ENCODE measurements around the gene LDHD.

Gene LDHD

DNA sequence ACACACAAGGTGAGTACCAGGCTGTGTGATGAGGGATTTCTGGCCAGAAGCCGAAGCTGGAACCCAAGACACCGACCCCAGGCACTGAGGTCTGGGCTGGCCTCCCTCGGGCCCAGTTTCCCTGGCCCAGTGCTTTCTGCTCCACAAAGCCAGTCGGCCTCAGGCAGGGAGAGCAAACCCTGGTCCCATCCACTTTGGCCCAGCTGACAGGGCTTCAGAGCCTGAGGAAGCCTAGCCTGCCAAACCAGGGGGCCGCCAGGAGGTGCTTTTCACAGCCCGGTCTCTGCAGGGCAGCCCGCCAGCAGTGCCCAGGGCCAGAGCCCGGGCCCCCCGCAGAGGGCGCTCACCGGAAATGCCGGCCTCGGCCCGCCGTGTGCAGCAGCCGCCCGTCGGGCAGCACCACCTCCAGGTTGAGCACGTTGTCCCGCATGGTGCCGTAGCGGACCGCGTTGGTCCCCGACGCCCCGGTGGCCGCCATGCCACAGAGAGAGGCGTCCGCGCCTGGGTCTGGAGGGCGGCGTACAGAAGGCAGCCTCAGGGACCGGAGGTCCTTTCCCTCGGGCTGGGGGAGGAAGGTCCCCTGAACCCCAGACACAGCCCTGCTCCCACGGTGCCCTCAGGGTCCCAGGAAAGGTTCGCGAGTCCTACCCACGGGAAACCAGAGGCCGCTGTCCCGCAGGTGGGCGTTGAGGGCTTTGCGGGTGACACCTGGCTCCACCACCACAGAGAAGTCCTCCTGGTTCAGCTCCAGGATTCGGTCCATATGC is 2.2 kb downstream of the LDHD start:
- DNase-seq: no peak

- no peak for DNase-seq
Measured at GRCh38 chr16:75113541-75114121, 2.9 kb downstream of the LDHD start.

DNA sequence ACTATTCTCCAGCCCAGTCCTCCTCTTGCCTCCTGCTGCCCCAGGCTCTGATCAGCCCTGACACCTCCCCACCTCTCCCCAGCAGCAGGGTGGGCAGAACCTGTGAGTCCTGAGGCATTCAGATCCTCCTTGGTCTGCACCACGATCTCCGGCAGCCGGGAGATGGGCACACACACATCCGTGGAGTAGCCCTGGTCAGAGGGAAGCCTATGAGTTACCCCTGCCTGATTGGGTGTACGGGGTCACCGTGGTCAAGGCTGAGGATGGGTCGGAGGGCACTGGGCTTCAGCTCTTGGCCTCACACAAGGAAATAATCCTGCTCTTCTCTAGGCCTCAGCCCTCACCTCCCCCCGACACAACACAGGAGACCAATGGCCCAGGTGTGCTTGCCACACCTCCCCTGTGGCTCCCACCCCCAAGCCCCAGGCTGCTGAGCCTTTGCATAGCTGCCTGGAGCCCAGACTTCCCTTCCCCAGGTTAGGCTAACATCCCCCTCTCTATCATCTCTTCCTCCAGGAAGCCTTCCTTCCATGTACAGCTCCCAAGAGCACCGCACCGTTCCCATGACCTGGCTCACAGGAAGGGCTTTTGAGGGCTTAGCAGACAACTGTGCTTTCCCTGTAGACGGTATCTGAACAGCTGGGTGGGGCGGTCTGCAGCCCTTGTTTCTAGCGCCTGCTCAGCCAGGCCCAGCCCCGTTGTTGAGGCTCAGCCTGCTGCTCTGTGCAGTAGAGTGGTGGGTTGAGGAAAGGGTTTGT is 3.7 kb downstream of the LDHD start:
- DNase-seq: peak; percentile 11 to 47

- DNase-seq: no peak
Measured at GRCh38 chr16:75111961-75112733, 4.4 kb downstream of the LDHD start.

DNA sequence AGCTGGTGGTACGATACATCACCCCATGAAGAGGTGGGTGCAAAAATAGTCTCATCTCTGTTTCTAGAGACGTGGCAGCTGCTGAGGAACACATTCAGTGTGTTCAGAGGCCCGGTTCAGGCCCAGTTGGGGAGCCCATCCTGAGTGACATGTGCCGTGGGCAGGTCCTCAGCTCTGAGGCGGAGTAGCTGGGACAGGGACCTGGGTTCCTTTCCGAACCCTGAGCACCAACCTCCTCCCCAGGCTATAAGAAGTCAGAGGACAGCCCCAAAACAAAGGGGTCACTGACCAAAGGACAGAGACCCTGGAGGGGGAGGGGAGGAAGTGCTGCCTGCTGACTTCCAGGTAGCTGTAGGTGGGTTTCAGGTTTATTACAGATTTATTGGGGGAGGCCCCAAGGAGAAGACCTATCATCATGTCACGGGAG is 5.1 kb downstream of the LDHD start:
- DNase-seq: no peak

DNA sequence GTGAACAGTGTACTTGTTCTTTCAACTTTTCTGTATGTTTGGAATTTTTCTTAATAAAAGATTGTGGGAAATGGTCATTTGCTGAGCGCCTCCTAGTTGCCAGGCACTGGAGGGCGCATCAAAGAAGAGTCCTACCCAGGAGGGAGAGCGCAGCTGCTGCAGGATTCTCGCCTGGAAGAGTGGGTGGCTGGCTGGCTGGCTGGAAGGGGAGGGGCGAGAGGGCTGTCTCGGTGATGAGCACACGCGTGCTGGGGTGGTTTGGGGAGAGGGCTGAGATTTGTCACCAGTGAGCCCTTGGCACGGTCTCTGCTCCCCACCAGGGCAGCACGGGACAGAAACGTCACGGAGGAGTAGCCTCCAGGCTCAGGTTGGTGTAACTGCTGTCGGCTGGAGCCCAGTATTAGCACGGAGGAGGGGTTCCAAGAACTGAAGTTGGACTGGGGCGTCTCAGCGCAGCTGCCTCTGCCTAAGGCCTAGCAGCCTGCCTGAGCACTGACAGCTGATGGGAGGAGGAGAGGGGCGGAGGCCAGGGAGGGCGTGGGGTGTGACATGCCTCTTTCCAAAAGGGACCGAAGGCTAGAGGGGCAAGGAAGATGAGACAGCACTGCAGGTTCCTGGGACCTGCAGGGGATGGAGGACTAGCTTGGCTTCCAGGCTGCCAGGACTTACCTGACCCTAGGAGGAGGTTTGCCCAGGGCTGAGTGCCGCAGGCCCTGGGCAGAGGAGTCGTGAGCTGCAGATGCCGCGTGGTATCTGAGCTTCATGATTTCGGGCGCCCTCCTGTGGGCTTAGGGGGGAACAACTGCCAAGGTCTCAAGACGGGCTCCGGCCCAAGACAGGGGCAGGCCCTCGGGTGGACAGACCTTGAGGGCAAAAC is 5.7 kb downstream of the LDHD start:
- DNase-seq: peak; percentile 83 to 93

DNA sequence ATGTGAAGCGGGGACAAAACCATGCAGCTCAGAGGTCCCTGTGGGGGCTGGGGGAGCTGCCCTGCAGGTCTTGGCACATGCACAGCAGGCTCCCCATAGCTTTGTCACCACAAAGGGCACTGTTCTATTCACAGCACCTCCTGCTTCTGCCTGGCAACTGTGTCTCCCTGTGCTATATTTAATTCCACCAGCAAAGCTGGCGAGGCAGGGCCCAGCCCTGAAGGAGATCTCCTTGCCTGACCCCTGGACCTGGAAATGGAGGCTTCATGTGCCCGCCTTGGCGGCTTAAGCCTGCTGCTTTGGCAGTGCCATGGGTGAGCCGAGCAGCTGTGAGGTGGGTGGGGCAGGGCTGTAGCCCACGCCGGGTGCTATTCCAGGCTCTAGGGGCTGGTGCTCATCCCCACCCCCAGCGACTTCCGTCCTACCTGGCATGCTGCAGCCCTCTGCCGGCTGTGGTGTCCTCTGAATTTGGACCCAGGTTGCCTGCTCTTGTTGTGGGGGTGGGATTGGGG is 6.8 kb downstream of the LDHD start:
- DNase-seq: peak; percentile 7 to 46

DNA sequence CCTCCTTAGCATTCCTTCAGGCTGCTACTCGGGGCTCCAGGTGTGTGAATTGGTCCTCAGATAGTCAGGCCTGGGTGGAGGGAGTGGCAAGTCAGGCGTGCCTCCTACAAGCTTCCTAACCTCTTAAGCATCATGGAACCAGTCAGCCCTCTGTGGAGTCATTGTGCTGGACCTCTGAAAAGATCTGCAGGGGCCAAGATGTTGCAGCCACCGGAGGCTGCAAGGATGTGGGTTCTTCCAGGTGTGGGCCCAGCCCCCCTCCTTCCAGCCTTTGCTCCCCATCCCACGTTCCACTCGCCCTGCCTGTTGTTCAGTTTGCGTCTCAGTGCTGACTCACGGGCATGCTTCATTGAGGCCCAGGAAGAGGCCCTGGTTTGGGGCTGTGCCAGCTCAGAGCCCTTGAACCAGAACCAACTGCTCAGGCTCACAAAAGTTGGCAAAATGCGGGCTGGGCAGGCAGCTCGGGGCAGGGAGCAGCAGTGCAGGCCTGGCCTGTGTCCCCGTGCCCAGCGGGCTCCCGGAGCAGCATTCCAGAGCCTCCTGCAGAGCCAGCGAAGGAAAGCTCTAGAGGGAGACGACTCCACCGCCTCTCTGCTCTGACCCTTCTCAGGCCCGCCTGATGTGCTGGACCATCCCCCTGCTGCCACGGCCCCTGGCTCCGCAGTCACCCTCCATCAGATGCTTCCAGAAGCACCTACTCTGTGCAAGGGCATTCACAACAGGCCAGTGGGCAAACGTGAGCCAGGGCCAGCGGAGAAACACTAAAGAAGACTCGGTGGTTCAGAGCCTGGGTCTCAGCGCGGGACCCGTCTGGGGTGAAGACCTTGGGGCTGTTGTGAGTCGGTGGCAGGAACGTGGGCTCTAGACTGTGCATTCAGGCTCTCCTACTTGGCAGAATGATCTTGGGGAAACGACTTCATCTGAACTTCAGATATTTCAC is 7.5 kb downstream of the LDHD start:
- DNase-seq: no peak

DNA sequence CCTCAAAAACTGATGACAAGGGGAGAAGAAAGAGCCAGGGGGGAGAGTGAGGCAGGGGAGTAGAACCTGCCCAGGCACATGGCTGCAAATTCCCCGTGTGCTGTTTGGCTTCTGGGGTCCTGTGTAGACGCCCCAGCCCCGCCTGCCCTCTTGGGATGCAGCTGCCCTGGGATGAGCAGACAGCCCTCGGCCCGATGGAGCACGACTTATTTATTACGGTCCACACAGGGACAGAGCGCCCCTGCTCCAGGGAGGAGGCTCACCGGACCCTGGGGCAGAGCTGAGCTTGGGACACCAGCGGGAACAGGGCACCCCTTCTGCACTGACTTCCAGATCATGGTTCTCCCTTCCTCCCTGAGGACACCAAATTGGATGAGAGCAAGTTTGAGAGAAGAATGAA is 9.1 kb downstream of the LDHD start:
- no peak for DNase-seq

- DNase-seq: no peak
Measured at GRCh38 chr16:75106351-75107274, 10.0 kb downstream of the LDHD start.

- DNase-seq: no peak
Measured at GRCh38 chr16:75105306-75106061, 11.1 kb downstream of the LDHD start.

DNA sequence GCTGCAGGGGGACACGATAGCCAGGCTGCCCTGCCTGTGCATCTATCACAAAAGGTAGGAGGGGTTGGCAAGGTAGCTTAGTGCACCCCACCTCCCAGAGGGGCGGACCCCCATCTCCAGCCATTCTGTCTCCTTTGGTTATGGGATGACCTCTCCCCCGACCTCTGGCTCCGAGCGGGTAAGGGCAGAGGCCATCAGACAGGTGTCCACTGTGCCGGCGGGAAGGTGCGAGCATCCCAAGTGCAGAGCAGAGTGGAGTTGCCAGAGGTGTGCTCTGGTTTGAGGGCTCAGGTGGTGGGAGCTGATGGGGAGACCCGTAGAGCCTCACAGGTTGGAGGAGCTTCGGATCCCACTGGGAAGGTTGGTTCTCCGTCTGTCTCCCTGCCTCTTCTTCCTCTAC is 11.7 kb downstream of the LDHD start:
- no peak for DNase-seq

- DNase-seq: no peak
Measured at GRCh38 chr16:75103994-75104393, 12.6 kb downstream of the LDHD start.

GRCh38 chr16:75102595-75102994 is 14.0 kb downstream of the LDHD start:
- no peak for DNase-seq

GRCh38 chr16:75101635-75102034 is 14.9 kb downstream of the LDHD start:
- no peak for DNase-seq

GRCh38 chr16:75100603-75100990 is 16.0 kb downstream of the LDHD start:
- DNase-seq: no peak

- no peak for DNase-seq
Measured at GRCh38 chr16:75099738-75100602, 16.6 kb downstream of the LDHD start.

Measured in NCI-H524 (cell line).